NCI-H82 treated with DMSO at 0.1 percent for 48 hours (cell line): Measurements from ENCODE around the gene NCAPH2.

Experiments used
- DNase-seq: peaks from one replicate; lab custom pipeline; 2025; ENCODE audit not compliant: unreplicated experiment; lab: John Stamatoyannopoulos, UW

Gene NCAPH2

GRCh38 chr22:50507991-50508884 lies at the start of gene NCAPH2:
Gene NCAPH2 (plus strand): TSS chr22:50508224. CDS start chr22:50508338, 114 bp downstream.
- peak; percentile 84 for DNase-seq

- DNase-seq: no peak
These were observed 49.0 kb upstream of the NCAPH2 start for GRCh38 chr22:50459016-50459415.

- no peak for DNase-seq
These were observed 48.4 kb upstream of the NCAPH2 start for GRCh38 chr22:50459496-50460140.

GRCh38 chr22:50460938-50461337 lies 47.1 kb upstream of the NCAPH2 start:
- DNase-seq: no peak

- no peak for DNase-seq
These were observed 46.5 kb upstream of the NCAPH2 start for GRCh38 chr22:50461536-50461935.

- no peak for DNase-seq
These were observed 46.0 kb upstream of the NCAPH2 start for GRCh38 chr22:50461979-50462540.

- no peak for DNase-seq
These were observed 44.7 kb upstream of the NCAPH2 start for GRCh38 chr22:50463188-50463900.

- DNase-seq: no peak
These were observed 43.6 kb upstream of the NCAPH2 start for GRCh38 chr22:50464451-50464850.

GRCh38 chr22:50465066-50465930 lies 42.7 kb upstream of the NCAPH2 start:
- DNase-seq: no peak

GRCh38 chr22:50467341-50467740 lies 40.7 kb upstream of the NCAPH2 start:
- no peak for DNase-seq

GRCh38 chr22:50467773-50468440 lies 40.1 kb upstream of the NCAPH2 start:
- no peak for DNase-seq

- DNase-seq: no peak
These were observed 39.4 kb upstream of the NCAPH2 start for GRCh38 chr22:50468626-50469025.

GRCh38 chr22:50469377-50470305 lies 38.4 kb upstream of the NCAPH2 start:
- DNase-seq: no peak

GRCh38 chr22:50470491-50470890 lies 37.5 kb upstream of the NCAPH2 start:
- DNase-seq: no peak

- DNase-seq: no peak
These were observed 36.7 kb upstream of the NCAPH2 start for GRCh38 chr22:50471197-50471847.

GRCh38 chr22:50471962-50472361 lies 36.1 kb upstream of the NCAPH2 start:
- no peak for DNase-seq

- no peak for DNase-seq
These were observed 34.9 kb upstream of the NCAPH2 start for GRCh38 chr22:50473088-50473487.
